Sigmoid colon (tissue), 4 donors: ENCODE data around the gene CDC42EP3.

Experiments used
- POLR2A ChIP-seq, 2 donors: fragments of 450-650 bp; IDR thresholded peaks; one replicate each; pipeline ENCODE4 v1.6.1; 2016; ENCODE audit warnings: antibody characterized with exemption in 2 of 2, mild to moderate bottlenecking in 2 of 2, moderate library complexity in 2 of 2
- POLR2AphosphoS5 ChIP-seq, 4 donors: sonication (generic); formaldehyde crosslinking; IDR thresholded peaks; one replicate each; pipeline ENCODE4 v1.6.1; 2017; ENCODE audit warnings: antibody characterized with exemption in 4 of 4

GRCh38 chr2:37698931-37699481, 27.6 kb upstream of the CDC42EP3 start:
- TF ChIP-seq POLR2A (IDR thresholded peaks at IDR 0.05) (no peak), POLR2AphosphoS5 (IDR thresholded peaks at IDR 0.05) (no peak)
